Sciatic nerve (tissue), 2 donors: Measurements from ENCODE around the gene ASTN2. TPM values are rescaled to one million over a fixed set of nuclear protein-coding genes. Genes with fewer than 3 reads are reported as not detected.
A peak's percentile ranks its signal among the peaks of the same experiment; 100 is the strongest.

Experiments
- ATAC-seq: fragments of 200-7000 bp; cut with Tn5 transposase; one replicate; pipeline ENCODE4 v1.9.1; 2020; ENCODE audit warnings: mild to moderate bottlenecking, moderate library complexity
- DNase-seq: peaks from one replicate; pipeline ENCODE4 v3.0.0-alpha.2; 2020; ENCODE audit warnings: low spot score
- intact Hi-C: fragments of 100-400 bp; cut with DNase I; formaldehyde crosslinking; loops from one replicate; pipeline ENCODE4 v1.14.2; 2022
- total RNA-seq: library from RNA; stranded (reverse); fragmentation: NEBNext Ultra II Directional; extraction: Animal tissue kit (Norgen Biotek cat#: 25700); gene quantifications from one replicate; pipeline ENCODE4 v1.2.1, GENCODE V29; 2021
- donor health status: DM: no; HTN: no; CAD: no.
- donor health status: DM: no; HTN: no; CAD: no.

ASTN2 gene
- total RNA-seq, 1 donor from 2014 or later, result 19.1 TPM

GRCh38 chr9:116720111-116720510 lies 694.7 kb downstream of the ASTN2 start:
- no peak for ATAC-seq
- intact Hi-C loops, result no loop called here

GRCh38 chr9:116718111-116718510 lies 696.7 kb downstream of the ASTN2 start:
- DNase-seq, result no peak
- intact Hi-C loops, result no loop called here

More at GRCh38 chr9:116720111-116720510, 694.7 kb downstream of the ASTN2 start:
- DNase-seq, result no peak

GRCh38 chr9:116717150-116717549 lies 697.7 kb downstream of the ASTN2 start:
- intact Hi-C loops, result no loop called here
- no peak for DNase-seq
- ATAC-seq, result peak; percentile 89

More at GRCh38 chr9:116718111-116718510, 696.7 kb downstream of the ASTN2 start:
- ATAC-seq, result no peak

GRCh38 chr9:116716438-116716837 lies 698.4 kb downstream of the ASTN2 start:
- DNase-seq (no peak), ATAC-seq (no peak)
- intact Hi-C loops, result no loop called here

GRCh38 chr9:116715751-116716150 lies 699.1 kb downstream of the ASTN2 start:
- intact Hi-C loops, result no loop called here
- no peak for ATAC-seq
- no peak for DNase-seq

- ATAC-seq, result no peak
- intact Hi-C loops, result no loop called here
Observed at GRCh38 chr9:116713271-116713670, 701.6 kb downstream of the ASTN2 start.

GRCh38 chr9:116712781-116713180 lies 702.1 kb downstream of the ASTN2 start:
- no peak for ATAC-seq
- intact Hi-C loops, result no loop called here
- no peak for DNase-seq

More at GRCh38 chr9:116713271-116713670, 701.6 kb downstream of the ASTN2 start:
- no peak for DNase-seq

- intact Hi-C loops, result no loop called here
- no peak for DNase-seq
- ATAC-seq, result no peak
Observed at GRCh38 chr9:116706310-116707290, 708.3 kb downstream of the ASTN2 start.

GRCh38 chr9:116705531-116705930 lies 709.3 kb downstream of the ASTN2 start:
- DNase-seq, result no peak
- intact Hi-C loops, result no loop called here

GRCh38 chr9:116704470-116704869 lies 710.4 kb downstream of the ASTN2 start:
- ATAC-seq (no peak), DNase-seq (no peak)
- intact Hi-C loops, result no loop called here

More at GRCh38 chr9:116705531-116705930, 709.3 kb downstream of the ASTN2 start:
- no peak for ATAC-seq

GRCh38 chr9:116703634-116704033 lies 711.2 kb downstream of the ASTN2 start:
- intact Hi-C loops, result no loop called here
- ATAC-seq (no peak), DNase-seq (no peak)

GRCh38 chr9:116701940-116702642 lies 712.8 kb downstream of the ASTN2 start:
- no peak for ATAC-seq
- DNase-seq, result no peak
- intact Hi-C loops, result no loop called here

- intact Hi-C loops, result no loop called here
- no peak for DNase-seq
- ATAC-seq, result no peak
Observed at GRCh38 chr9:116700882-116701865, 713.7 kb downstream of the ASTN2 start.

- ATAC-seq (no peak), DNase-seq (no peak)
- intact Hi-C loops, result no loop called here
Observed at GRCh38 chr9:116700279-116700678, 714.6 kb downstream of the ASTN2 start.

- intact Hi-C loops, result no loop called here
- ATAC-seq (no peak), DNase-seq (no peak)
Observed at GRCh38 chr9:116697887-116698286, 717.0 kb downstream of the ASTN2 start.

- ATAC-seq (no peak), DNase-seq (no peak)
Observed at GRCh38 chr9:116697362-116697761, 717.5 kb downstream of the ASTN2 start.

GRCh38 chr9:116695438-116695837 lies 719.4 kb downstream of the ASTN2 start:
- intact Hi-C loops, result no loop called here
- ATAC-seq (peak; percentile 55), DNase-seq (no peak)

More at GRCh38 chr9:116697362-116697761, 717.5 kb downstream of the ASTN2 start:
- intact Hi-C loops, result no loop called here

GRCh38 chr9:116694785-116695291 lies 720.0 kb downstream of the ASTN2 start:
- no peak for ATAC-seq
- intact Hi-C loops, result no loop called here
- no peak for DNase-seq
